GM19467 (cell line): ENCODE data around the gene ARHGEF16.

Experiments
- ATAC-seq: cut with Tn5 transposase; IDR thresholded peaks from one replicate; pipeline ENCODE4 v1.9.1; 2021; ENCODE audit warnings: mild to moderate bottlenecking, moderate library complexity; ENCODE audit not compliant: unreplicated experiment

Gene ARHGEF16

DNA sequence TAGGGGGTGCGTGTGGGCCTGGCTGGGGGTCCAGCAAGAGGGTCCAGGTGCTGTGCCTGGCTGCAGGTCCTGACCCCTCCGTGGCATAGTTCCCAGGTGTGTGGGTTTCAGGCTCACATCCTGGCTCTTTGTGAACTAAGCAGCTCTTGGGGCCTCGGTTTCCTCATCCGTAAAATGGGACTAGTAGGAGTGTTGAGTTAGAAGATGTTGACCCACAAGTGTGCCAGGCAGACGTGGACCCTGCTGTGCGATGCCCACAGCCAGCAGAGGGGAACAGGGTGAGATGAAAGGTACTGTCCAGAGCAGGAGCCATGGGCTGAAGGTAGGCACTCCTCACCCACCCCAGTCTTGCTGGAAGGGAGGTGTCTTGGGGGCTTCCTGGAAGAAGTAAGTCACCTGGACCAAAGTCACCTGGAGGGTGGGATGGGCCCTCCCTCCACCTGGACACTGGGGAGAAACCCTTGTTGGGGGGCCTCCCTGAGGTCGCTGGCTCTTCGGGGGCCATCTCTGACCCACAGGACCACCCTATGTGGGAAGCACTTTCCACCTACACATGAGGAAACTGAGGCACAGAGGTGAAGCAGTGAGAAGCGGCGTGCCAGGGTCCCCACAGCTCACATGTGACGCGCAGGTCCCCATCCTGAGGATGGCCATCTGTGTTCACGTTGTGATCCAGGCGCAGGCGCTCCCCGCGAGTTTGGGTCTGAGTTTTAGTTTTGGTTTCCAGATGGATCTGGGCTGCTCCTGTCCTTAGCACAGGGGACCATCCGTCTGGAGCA lies 1.4 kb downstream of the ARHGEF16 start:
- ATAC-seq = no peak

GRCh38 chr1:3456449-3456963 lies 2.0 kb downstream of the ARHGEF16 start:
- no peak for ATAC-seq

DNA sequence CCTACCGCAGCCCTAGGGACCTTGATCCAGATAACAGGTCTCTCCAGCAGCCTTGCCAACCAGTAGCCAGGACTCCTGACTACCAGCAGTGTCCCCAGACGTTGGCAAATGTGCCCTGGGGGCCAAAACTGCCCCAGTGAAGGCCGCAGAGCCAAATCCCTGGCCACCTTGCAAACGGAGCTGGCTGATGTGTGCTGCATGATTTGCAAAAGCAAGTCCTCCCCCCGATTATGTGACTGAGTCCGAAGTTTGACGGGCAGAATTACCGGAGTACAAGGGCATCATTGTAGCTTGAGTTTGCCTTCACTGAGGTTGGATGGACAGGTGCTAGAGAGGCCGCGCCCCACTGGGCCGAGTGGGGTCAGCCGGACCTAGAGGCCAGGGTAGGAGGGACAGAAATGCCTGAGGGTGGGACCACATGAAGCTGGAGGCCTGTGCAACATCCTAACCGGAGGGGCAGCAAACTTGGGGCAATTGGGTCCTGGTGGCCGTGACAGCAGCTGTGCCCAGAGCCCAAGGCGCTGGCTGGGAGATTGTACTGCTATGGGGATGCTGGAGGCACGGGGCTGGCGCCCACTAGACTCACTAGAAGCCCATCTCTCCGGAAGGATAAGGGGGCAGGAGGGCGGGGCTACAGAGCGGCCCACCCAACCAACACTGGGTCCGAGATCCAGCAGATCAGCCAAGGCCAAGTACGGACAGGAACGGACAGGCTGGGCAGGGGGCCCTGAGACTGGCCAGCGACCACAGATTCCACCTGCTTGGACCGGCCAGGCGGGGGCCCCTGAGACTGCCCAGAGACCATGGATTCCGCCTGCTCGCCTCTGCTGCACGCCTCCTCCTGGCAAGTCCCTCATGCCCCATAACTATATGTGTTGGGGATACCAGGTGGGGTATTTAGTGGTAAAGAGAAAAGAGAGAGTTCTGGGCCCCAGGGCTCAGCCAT lies 2.8 kb downstream of the ARHGEF16 start:
- ATAC-seq = no peak

DNA sequence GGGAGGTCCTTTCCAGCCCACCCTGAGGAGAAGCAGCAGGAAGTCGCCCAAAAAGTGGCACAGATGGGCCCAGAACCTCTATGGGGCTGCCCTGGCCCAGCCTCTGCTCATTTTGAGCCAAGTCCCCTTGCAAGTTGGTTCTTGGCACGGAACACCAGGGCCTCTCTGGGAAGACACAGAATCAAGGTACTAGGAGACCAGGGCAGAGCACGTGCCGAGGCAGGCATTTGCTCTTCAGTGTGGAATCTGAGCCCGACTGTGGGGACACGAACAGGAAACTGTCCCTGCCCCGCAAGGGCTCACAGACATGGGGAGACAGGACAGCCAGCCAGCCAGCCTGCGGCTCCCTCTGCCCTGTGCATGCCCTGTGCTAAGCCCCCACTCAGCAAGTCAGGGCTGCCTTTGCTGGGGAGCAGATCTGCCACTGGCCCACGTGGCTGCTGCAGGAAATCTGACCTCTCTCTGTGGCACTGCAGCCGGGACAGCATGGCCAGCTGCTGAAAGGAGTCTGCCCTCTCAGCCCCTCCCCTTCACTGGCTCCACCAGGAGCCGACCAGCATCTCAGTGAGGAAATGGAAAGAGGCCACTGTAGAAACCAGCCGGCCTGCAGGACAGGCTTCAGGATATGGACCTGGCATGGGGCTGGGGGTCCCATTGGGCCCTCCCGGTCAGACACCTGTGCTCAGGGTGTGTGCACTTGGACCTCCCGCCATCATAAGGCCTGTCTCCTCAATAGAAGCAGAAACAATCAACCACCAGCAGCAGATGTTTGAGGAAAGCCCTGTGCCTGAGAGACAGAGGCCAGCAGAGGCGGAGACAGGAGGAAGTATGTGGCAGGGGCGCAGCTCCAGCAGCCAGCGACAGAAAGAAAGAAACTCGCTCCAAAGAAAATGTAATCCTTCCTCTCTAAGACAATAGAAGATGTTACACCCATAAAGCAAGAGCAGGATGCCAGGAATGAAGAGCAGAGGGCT lies 3.7 kb downstream of the ARHGEF16 start:
- no peak for ATAC-seq

DNA sequence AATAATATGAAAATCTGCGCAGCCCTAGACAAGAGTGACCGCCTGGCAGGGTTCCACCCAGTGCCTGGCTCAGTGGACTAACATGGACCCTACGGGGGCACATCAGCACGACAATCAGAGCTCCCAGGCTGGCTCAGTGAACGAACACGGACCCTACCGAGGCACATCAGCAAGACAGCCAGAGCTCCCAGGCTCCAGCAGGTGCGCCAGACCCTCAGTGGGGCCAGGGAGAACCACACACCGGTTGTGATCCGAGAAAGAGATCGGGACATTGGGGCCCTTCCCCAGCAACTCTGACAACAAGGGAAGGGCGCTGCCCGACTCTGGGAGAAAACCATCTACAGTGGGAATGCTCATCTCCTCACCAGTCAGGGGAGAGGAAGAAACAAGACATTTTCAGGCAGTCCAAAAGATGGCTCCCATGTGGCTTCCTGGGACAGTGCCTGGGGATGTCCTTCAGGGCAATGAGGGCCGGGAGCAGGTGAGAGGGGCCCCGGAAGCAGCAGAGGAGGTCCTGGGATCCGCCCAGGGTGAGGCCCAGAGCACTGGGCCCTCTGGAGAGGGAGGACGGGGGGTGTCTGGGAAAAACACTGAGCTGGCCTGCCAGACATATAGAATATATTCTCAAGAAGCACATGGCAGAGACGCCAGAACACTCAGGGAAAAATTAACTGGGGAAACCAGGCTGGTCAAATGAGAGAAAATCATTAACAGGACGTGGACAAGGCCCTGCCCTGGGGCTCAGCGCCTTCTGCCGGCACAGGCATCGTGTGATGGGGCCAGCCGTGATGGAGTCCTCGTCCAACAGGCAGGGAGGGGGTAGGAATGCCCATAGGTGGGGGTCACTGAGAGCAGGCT lies 4.8 kb downstream of the ARHGEF16 start:
- ATAC-seq = no peak

DNA sequence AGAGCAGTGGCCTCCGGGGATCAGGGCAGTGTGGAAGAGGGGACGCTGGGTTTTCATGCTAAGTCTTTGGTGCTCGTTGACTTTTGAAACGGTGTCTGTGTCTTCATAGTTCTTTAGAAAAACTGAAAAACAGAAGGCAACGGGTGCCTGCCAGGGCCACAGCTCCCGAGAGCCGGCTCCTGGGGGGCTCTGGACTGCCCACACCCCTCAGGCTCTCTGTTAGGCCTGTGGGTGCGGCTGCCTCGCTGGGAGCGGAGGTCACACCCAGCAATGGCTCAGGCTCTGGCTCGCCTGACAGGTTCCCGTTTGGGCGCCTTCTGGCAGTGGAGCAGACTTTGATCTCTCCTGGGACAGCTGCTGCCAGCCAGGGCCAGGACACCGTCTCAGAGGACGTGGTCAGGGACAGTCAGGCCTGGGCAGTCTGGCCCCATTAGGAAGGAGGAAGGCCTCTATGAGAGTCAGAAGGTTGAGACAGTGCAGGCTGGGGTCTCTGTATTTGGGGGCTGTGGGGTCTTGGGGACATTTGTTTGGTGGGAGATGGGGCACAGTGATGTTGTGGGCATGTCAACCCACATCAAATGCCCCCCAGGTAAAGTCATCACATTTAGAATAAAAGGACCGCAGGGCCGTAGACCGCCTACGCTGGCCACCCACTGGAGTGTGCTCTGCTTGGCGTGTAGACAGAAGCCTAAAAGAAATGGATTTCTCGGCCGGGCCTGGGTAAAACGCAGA lies 5.6 kb downstream of the ARHGEF16 start:
- no peak for ATAC-seq

DNA sequence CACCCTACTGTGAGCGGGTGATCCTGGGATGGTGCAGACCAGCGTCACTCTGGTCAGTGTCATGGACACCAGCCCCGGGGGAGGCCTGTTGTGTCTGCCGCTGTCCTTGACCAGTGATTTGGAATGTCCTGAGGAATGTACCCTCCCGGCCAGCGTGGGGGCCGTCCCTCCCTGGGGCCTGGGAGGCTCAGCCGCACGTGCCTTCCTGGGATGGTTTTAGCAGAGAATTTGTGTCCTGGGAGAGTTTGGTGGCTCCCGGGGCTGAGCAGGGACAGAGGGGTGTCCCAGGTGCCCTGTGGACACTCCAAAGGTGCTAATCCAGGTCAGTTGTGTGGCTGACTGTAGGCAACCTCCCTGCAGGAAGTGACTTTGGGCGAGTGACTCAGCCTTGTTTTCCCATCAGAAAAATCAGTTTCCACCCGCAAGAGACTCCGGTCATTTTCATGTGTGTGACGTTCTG lies 6.2 kb downstream of the ARHGEF16 start:
- no peak for ATAC-seq

GRCh38 chr1:3461238-3461933 lies 6.9 kb downstream of the ARHGEF16 start:
- ATAC-seq = no peak

- no peak for ATAC-seq
Observed at GRCh38 chr1:3461934-3462275, 7.4 kb downstream of the ARHGEF16 start.

DNA sequence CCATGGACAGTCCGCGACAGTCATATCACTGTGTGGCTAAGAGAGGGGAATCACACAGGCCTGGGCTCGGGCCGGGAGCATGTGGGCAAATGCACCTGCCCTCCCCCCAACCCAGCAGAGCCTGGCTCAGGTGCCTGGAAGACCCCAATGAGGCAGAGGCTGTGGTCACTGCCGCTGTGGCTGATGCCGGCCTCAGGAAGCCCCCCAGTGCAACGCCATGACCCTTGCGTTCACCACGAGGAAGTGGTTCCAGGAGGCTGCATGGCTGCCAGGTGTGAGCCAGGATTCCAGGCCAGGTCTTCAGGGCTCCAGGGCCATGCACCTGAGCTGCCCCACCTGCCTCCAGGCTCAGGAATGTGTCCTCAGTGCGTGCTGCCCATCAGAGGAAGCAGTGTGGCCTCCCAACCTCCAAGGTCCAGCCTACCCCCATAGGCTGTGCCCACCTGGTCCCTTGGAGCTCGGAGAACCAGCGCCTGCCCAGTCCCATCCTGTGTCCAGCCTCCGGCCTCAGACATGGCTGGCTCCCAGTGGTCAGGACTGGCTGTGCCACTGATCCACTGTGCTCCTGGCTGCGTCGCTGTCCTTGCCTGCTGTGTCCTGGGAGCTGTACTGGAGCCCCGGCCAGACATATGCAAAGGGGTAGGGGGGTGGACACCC lies 8.0 kb downstream of the ARHGEF16 start:
- no peak for ATAC-seq

- ATAC-seq = no peak
Observed at GRCh38 chr1:3463013-3463385, 8.5 kb downstream of the ARHGEF16 start.

DNA sequence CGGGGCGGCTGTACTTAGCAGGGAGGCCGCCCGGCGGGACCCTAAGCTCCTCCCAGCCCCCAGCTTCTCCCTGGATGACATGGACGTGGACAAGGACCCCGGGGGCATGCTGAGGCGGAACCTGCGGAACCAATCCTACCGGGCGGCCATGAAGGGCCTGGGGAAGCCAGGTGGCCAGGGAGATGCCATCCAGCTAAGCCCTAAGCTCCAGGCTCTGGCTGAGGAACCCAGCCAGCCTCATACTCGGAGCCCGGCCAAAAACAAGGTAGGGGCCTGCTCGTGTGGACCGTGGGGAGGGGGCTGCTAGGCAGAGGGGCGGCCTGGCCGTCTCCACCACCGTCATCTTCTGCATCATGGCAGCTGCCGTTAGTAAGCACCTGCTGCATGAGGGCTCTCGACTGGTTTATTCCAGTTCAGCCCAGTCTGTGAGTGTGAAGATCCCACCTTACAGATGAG lies 9.0 kb downstream of the ARHGEF16 start:
- ATAC-seq = no peak

- no peak for ATAC-seq
Observed at GRCh38 chr1:3463891-3464648, 9.6 kb downstream of the ARHGEF16 start.

GRCh38 chr1:3464649-3465025 lies 10.2 kb downstream of the ARHGEF16 start:
- no peak for ATAC-seq

DNA sequence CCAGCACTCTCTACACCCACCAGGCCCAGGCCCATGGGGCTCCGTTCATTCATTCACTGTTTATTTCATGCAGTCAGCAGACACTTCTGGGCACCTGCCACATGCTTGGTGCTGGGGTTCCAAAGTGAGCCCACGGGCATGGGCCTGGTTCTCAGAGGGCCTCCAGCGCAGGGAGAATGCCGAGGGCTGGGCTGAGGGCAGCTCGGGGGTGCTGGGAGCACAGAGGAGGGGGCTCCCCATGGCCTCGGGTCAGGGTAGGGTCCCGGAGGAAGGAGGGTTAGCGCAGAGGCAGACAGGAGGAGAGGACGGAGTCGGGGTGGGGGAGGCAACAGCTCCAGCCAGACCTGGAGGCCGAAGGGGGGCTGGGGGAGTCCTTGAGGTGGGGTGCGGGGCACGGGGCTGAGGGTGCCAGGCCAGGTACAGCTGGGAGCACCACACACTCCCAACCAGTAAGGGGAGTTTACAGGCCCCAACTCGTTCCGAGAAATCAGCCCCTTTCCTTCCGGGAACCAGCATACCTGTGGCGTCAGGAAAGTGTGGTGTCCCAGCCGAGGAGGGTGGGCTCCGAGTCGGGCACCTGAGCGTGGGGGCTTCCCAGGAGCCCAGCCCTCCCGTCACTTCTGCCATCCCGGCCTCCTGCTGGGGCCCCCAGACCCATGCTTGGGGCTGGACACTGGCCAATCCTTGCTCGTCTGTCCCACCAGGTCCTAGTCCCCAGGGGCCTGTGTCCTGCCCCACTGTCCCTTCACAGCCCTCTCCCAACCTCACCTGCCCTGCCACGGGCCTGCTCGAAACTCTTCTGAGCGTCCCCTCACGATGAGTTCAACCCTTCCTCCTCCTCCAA lies 10.8 kb downstream of the ARHGEF16 start:
- ATAC-seq = no peak

DNA sequence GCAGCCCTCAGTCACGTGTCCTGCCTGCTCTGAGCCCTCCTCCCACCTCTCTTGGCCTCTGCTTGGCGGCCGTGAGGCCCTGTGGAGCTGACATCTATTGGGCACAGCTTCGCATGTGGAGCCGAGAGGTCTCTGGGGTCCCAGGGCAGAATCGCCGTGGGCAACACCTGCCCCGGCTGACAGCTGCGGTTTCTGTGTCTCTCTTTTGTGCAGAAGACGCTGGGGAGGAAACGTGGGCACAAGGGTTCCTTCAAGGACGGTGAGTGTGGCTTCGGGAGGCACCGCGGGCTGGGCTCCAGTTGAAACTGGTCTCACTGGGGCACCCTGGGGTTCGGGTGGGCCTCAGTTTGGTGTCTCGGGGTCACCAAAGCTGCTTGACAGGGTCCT lies 11.5 kb downstream of the ARHGEF16 start:
- ATAC-seq = no peak
